IMR-90 (cell line): Measurements from ENCODE around the gene PPP1R13B. TPM values are rescaled to one million over a fixed set of nuclear protein-coding genes. Genes with fewer than 3 reads are reported as not detected.

Experiments
- ATAC-seq: fragments of 200-7000 bp; cut with Tn5 transposase; 2 replicates; pipeline ENCODE4 v1.9.1; 2020; ENCODE audit warnings: low read depth, mild to moderate bottlenecking, moderate library complexity
- BruUV-seq: library from RNA; stranded (reverse); fragments of 400-500 nt; replicated peaks from 2 replicates; lab custom pipeline; 2021; lab: Mats Ljungman, UMichigan
- CTCF ChIA-PET: fragments of 300-600 bp; formaldehyde crosslinking; extraction: SDS; loops from one replicate; lab custom pipeline; 2021; ENCODE audit warnings: antibody characterized with exemption; lab: Yijun Ruan, JAX
- POLR2A ChIA-PET: fragments of 300-600 bp; sonication (Branson Sonifier 250); formaldehyde crosslinking; loops from one replicate; lab custom pipeline; 2022; ENCODE audit warnings: antibody characterized with exemption; ENCODE audit not compliant: unreplicated experiment; lab: Charles Lee
- DNase-seq: peaks from one replicate; pipeline ENCODE4 v3.0.0; 2013
- H2AFZ ChIP-seq: replicated peaks from 2 replicates; pipeline ENCODE3; 2013; ENCODE audit warnings: low read length, mild to moderate bottlenecking; ENCODE audit not compliant: poor library complexity
- H2AK5ac ChIP-seq: 2 replicates; pipeline ENCODE4 v1.6.1; 2013; ENCODE audit warnings: low read depth, low read length, inconsistent platforms
- H2AK9ac ChIP-seq: replicated peaks from 2 replicates; pipeline ENCODE3; 2013; ENCODE audit warnings: mild to moderate bottlenecking, low read depth, low read length, moderate library complexity; ENCODE audit not compliant: poor library complexity
- H2BK120ac ChIP-seq: 2 replicates; pipeline ENCODE4 v1.6.1; 2013; ENCODE audit warnings: low read depth, low read length, inconsistent platforms
- H2BK15ac ChIP-seq: 3 replicates; pipeline ENCODE4 v1.6.1; 2013; ENCODE audit warnings: low read depth, low read length, inconsistent platforms
- H2BK20ac ChIP-seq: 2 replicates; pipeline ENCODE4 v1.6.1; 2013; ENCODE audit warnings: low read depth, mild to moderate bottlenecking, inconsistent platforms, low read length, moderate library complexity
- H2BK5ac ChIP-seq: 2 replicates; pipeline ENCODE4 v1.6.1; 2013; ENCODE audit warnings: mild to moderate bottlenecking, low read depth, low read length, inconsistent platforms; ENCODE audit not compliant: poor library complexity, severe bottlenecking
- H3K14ac ChIP-seq: replicated peaks from 2 replicates; pipeline ENCODE4 v1.6.1; 2013; ENCODE audit warnings: low read depth, low read length, inconsistent platforms
- H3K18ac ChIP-seq: 2 replicates; pipeline ENCODE4 v1.6.1; 2013; ENCODE audit warnings: low read depth, low read length, control low read depth
- H3K23ac ChIP-seq: 2 replicates; pipeline ENCODE4 v1.6.1; 2013; ENCODE audit warnings: low read depth, low read length, inconsistent platforms
- H3K27ac ChIP-seq: 2 replicates; pipeline ENCODE4 v1.5.1; 2013; ENCODE audit warnings: mild to moderate bottlenecking, control low read depth, low read length; ENCODE audit not compliant: insufficient read depth
- H3K27me3 ChIP-seq: 2 replicates; pipeline ENCODE4 v1.6.1; 2013; ENCODE audit warnings: low read length; ENCODE audit not compliant: control insufficient read depth, insufficient read depth
- H3K36me3 ChIP-seq: 2 replicates; pipeline ENCODE4 v1.6.1; 2013; ENCODE audit warnings: low read length, mixed read lengths; ENCODE audit not compliant: control insufficient read depth, insufficient read depth
- H3K4ac ChIP-seq: 2 replicates; pipeline ENCODE4 v1.6.1; 2013; ENCODE audit warnings: low read depth, low read length, inconsistent platforms
- H3K4me1 ChIP-seq: 2 replicates; pipeline ENCODE4 v1.6.1; 2013; ENCODE audit warnings: low read length, mixed read lengths; ENCODE audit not compliant: control insufficient read depth, insufficient read depth
- H3K4me2 ChIP-seq: 2 replicates; pipeline ENCODE4 v1.6.1; 2013; ENCODE audit warnings: low read depth, mild to moderate bottlenecking, control low read depth, low read length, moderate library complexity
- H3K4me3 ChIP-seq: 2 replicates; pipeline ENCODE4 v1.5.1; 2013; ENCODE audit warnings: low read depth, mild to moderate bottlenecking, control low read depth, low read length, moderate library complexity; ENCODE audit not compliant: insufficient read depth
- H3K56ac ChIP-seq: 2 replicates; pipeline ENCODE4 v1.6.1; 2013; ENCODE audit warnings: low read length, inconsistent platforms; ENCODE audit not compliant: insufficient read depth; ENCODE audit errors: extremely low read depth
- H3K79me1 ChIP-seq, 2 experiments: 2 replicates each; pipeline ENCODE4 v1.6.1; 2013; ENCODE audit warnings: low read length in 2 of 2, inconsistent platforms in 1 of 2, low read depth in 1 of 2
- H3K9ac ChIP-seq: 2 replicates; pipeline ENCODE4 v1.6.1; 2013; ENCODE audit warnings: low read depth, low read length, control low read depth
- H3K9me1 ChIP-seq: 2 replicates; pipeline ENCODE4 v1.6.1; 2013; ENCODE audit warnings: low read length, inconsistent platforms; ENCODE audit not compliant: insufficient read depth
- H3K9me3 ChIP-seq: 2 replicates; pipeline ENCODE4 v1.6.1; 2013; ENCODE audit warnings: low read length; ENCODE audit not compliant: control insufficient read depth, insufficient read depth
- H4K20me1 ChIP-seq: 2 replicates; pipeline ENCODE4 v1.6.1; 2013; ENCODE audit warnings: low read length, inconsistent platforms; ENCODE audit not compliant: insufficient read depth
- H4K5ac ChIP-seq: 2 replicates; pipeline ENCODE4 v1.6.1; 2013; ENCODE audit warnings: mild to moderate bottlenecking, low read depth, low read length, control low read depth
- H4K8ac ChIP-seq, 2 experiments: 2 replicates each; pipeline ENCODE4 v1.6.1; 2013; ENCODE audit warnings: low read depth in 2 of 2, low read length in 2 of 2, control low read depth in 1 of 2, inconsistent platforms in 1 of 2
- H4K91ac ChIP-seq: 2 replicates; pipeline ENCODE4 v1.6.1; 2013; ENCODE audit warnings: low read depth, low read length, inconsistent platforms; ENCODE audit not compliant: insufficient read depth
- MAFK ChIP-seq: IDR thresholded peaks from 2 replicates; pipeline ENCODE4 v1.6.1; 2012; ENCODE audit warnings: low read depth, low read length, improper control_type of control experiment
- POLR2A ChIP-seq: IDR thresholded peaks from 2 replicates; pipeline ENCODE4 v1.6.1; 2012; ENCODE audit warnings: mild to moderate bottlenecking, low read depth, low read length
- RAD21 ChIP-seq: IDR thresholded peaks from 2 replicates; pipeline ENCODE4 v1.6.1; 2012; ENCODE audit warnings: low read length, improper control_type of control experiment
- RFX5 ChIP-seq: IDR thresholded peaks from 2 replicates; pipeline ENCODE4 v1.8.0; 2012; ENCODE audit warnings: low read depth, mild to moderate bottlenecking, low read length, moderate library complexity
- USF2 ChIP-seq: fragments of 150-350 bp; IDR thresholded peaks from 2 replicates; pipeline ENCODE4 v1.6.1; 2017; ENCODE audit warnings: mild to moderate bottlenecking, antibody characterized with exemption, low read length, low read depth
- WGBS, 2 experiments: methylation state at CpG; one replicate each; pipeline versions ENCODE4 v1.1.5 to v1.1.7; 2013; ENCODE audit warnings: missing lambda C conversion rate in 2 of 2; ENCODE audit not compliant: insufficient read length in 1 of 2; ENCODE audit errors: extremely low coverage in 2 of 2; 5-methylcytosine and 5-hydroxymethylcytosine counted together
- dilution Hi-C: fragments of 300-500 bp; cut with HindIII; formaldehyde crosslinking; loops from one replicate; pipeline ENCODE4 v1.14.3; 2018; ENCODE audit warnings: low sequenced_read_pairs; ENCODE audit not compliant: unreplicated experiment
- in situ Hi-C: fragments of 300-500 bp; cut with MboI; formaldehyde crosslinking; loops from 3 replicates; pipeline ENCODE4 v1.14.3; 2019; ENCODE audit warnings: low sequenced_read_pairs, inconsistent platforms, mixed read lengths
- intact Hi-C: fragments of 100-400 bp; cut with micrococcal nuclease; formaldehyde crosslinking; loops from 2 replicates; pipeline ENCODE4 v1.10.0; 2022
- polyA plus RNA-seq, 3 experiments: library from polyadenylated mRNA; depleted of rRNA; stranded (reverse); fragments of >200 nt; gene quantifications; 2 replicates each; pipeline ENCODE4 v1.2.3, GENCODE V29; 2012; ENCODE audit warnings: low replicate concordance in 1 of 3
- total RNA-seq: library from RNA; depleted of rRNA; stranded (reverse); fragments of >200 nt; gene quantifications from 2 replicates; pipeline ENCODE4 v1.2.3, GENCODE V29; 2012
- TF ChIP-seq, protein P1 (sequence below): fragments of 150-350 bp; IDR thresholded peaks from 2 replicates; pipeline ENCODE4 v1.6.1; 2016; ENCODE audit warnings: low read depth, mild to moderate bottlenecking, low read length, moderate library complexity, borderline replicate concordance

Gene PPP1R13B
- total and polyA plus RNA-seq, 2 of the 4 experiments (the other 2 are of a cell fraction) = 1.6 to 2.8 TPM

DNA sequence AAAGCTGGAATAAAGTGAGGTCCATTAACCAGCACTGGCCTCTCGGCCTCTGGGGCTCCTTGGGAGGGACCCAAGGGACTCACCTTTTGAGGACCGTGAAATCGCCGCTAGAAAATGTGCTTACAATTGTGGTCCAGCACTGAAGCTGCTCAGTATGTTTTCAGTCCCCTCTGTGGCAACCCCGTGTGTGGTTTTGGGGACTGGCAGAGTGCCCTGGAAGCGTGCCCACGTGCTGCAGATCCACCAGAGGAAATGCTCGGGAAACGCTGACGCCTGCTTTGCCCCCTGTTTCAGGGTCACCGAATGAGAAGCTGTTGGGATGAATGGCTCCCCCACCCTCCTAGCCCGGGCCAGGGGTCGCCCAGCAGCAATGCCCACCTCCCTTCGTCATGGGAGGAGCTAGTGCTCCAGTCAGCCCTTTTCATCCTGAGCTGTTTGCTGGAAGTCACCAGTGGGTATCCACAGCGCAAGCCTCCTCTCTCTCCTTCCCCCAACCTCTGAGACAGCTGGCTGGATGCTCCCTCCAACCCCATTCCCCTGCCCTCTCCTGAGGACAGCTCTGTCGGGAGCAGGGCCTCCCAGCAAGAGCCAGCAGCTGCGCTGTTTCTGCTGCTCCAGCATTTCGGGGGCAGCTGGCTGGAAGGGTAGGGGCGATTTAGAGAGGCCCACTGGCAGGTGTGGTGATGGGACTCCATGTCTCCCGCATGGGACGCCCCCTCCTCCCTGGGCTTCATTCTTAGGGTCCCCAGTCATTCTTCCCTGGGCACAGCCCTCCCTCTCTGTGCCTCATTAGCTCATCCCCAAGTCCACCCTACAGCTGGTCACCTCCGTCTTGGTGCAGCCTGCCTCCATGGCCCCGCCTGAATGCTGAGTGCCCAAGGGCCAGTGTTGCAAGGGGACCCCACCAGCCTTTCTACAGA lies 33.2 kb upstream of the PPP1R13B start:
- peak overlapping the region; percentile 61 for H3K4me2 ChIP-seq
- H2BK120ac ChIP-seq = no peak overlapping the region
- H2BK20ac ChIP-seq = no peak overlapping the region
- H4K91ac ChIP-seq = no peak overlapping the region
- H4K8ac ChIP-seq = no peak overlapping the region
- no peaks in the 10 kb centered on the region for H3K9me3 ChIP-seq
- POLR2A ChIA-PET = interaction anchor here (0.5 kb wide), 1 partner anchor 462 kb away, joined by 4 read pairs; no protein-coding TSS in a partner anchor
- ATAC-seq = peak; percentile 65
- peaks cover 19% of the 10 kb centered on the region; the same call in 1 of the 2 replicates for H3K27me3 ChIP-seq
- no peaks in the 10 kb centered on the region for H3K9me1 ChIP-seq
- intact Hi-C loops = no loop called here
- CTCF ChIA-PET = interaction anchor here (1.5 kb wide), 1 partner anchor 20 kb away, joined by 5 read pairs; no protein-coding TSS in a partner anchor
- H2BK5ac ChIP-seq = no peak overlapping the region
- H2BK15ac ChIP-seq = no peak overlapping the region
- H3K4me3 ChIP-seq = no peak overlapping the region
- H3K14ac ChIP-seq = no peak overlapping the region
- TF ChIP-seq POLR2A (no peak), USF2 (peak; percentile 80), RAD21 (no peak), RFX5 (no peak), MAFK (no peak)
- TF ChIP-seq, protein P1, sequence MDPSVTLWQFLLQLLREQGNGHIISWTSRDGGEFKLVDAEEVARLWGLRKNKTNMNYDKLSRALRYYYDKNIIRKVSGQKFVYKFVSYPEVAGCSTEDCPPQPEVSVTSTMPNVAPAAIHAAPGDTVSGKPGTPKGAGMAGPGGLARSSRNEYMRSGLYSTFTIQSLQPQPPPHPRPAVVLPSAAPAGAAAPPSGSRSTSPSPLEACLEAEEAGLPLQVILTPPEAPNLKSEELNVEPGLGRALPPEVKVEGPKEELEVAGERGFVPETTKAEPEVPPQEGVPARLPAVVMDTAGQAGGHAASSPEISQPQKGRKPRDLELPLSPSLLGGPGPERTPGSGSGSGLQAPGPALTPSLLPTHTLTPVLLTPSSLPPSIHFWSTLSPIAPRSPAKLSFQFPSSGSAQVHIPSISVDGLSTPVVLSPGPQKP = no peak
- H3K79me1 ChIP-seq = no peaks in the 10 kb centered on the region
- no peak overlapping the region for H2AK9ac ChIP-seq
- 15% methylated on average over 9 of the region's 23 CpGs; no CpG with 5 or more reads in 1 of the 2 experiments for WGBS, 2 experiments
- no peak overlapping the region for H3K23ac ChIP-seq
- H4K5ac ChIP-seq = no peak overlapping the region
- peaks cover 3% of the 10 kb centered on the region; the same call in 1 of the 2 replicates for H3K4me1 ChIP-seq
- no peaks in the 10 kb centered on the region for H3K36me3 ChIP-seq
- no peak overlapping the region for H3K4ac ChIP-seq
- peak overlapping the region; percentile 76 for H2AFZ ChIP-seq
- DNase-seq = peak; percentile 51
- no TSS peak for BruUV-seq
- H3K56ac ChIP-seq = no peak overlapping the region
- H3K27ac ChIP-seq = no peak overlapping the region
- no peak overlapping the region for H3K18ac ChIP-seq
- in situ Hi-C loops = no loop called here
- no peak overlapping the region for H2AK5ac ChIP-seq
- H3K9ac ChIP-seq = no peak overlapping the region
- dilution Hi-C loops = no loop called here
- H4K20me1 ChIP-seq = no peaks in the 10 kb centered on the region
